GM23338 (cell line): ENCODE data around the gene HEATR5B. TPM values are rescaled to one million over a fixed set of nuclear protein-coding genes. Genes with fewer than 3 reads are reported as not detected.

Experiments used
- ATAC-seq: fragments of 200-7000 bp; cut with Tn5 transposase; 3 replicates; pipeline ENCODE4 v1.9.1; 2020
- DNase-seq: peaks from one replicate; pipeline ENCODE4 v3.0.0-alpha.2; 2015; ENCODE audit warnings: low spot score
- H2AFZ ChIP-seq: fragments of 200-600 bp; sonication (generic); 2 replicates; pipeline ENCODE4 v1.8.0; 2016; ENCODE audit warnings: antibody characterized with exemption, mild to moderate bottlenecking, moderate library complexity
- H3F3A ChIP-seq: fragments of 200-600 bp; sonication (generic); replicated peaks from 2 replicates; pipeline ENCODE4 v1.8.0; 2017; ENCODE audit warnings: antibody characterized with exemption, mixed run types, low read depth
- H3K27ac ChIP-seq: fragments of 200-600 bp; sonication (generic); 2 replicates; pipeline ENCODE4 v1.6.1; 2016; ENCODE audit warnings: low read depth
- H3K27me3 ChIP-seq: fragments of 200-600 bp; sonication (generic); 2 replicates; pipeline ENCODE4 v1.8.0; 2016; ENCODE audit warnings: mild to moderate bottlenecking, mixed run types, moderate library complexity; ENCODE audit not compliant: insufficient read depth
- H3K36me3 ChIP-seq: fragments of 200-600 bp; sonication (generic); 2 replicates; pipeline ENCODE4 v1.8.0; 2016; ENCODE audit warnings: mild to moderate bottlenecking; ENCODE audit not compliant: insufficient read depth
- H3K4me1 ChIP-seq: fragments of 200-600 bp; sonication (generic); 2 replicates; pipeline ENCODE4 v1.8.0; 2016; ENCODE audit warnings: mild to moderate bottlenecking, moderate library complexity; ENCODE audit not compliant: insufficient read depth
- H3K4me2 ChIP-seq: fragments of 200-600 bp; sonication (generic); 2 replicates; pipeline ENCODE4 v1.7.1; 2017; ENCODE audit warnings: mixed run types
- H3K4me3 ChIP-seq: fragments of 200-600 bp; sonication (generic); 2 replicates; pipeline ENCODE4 v1.6.1; 2016; ENCODE audit warnings: mixed run types
- H3K79me2 ChIP-seq: fragments of 200-600 bp; sonication (generic); replicated peaks from 2 replicates; pipeline ENCODE4 v1.8.0; 2017; ENCODE audit warnings: mild to moderate bottlenecking; ENCODE audit not compliant: insufficient read depth
- H3K9me2 ChIP-seq: fragments of 200-600 bp; sonication (generic); 2 replicates; pipeline ENCODE4 v1.8.0; 2017; ENCODE audit not compliant: insufficient read depth
- H4K20me1 ChIP-seq: fragments of 200-600 bp; sonication (generic); replicated peaks from 2 replicates; pipeline ENCODE4 v1.8.0; 2017; ENCODE audit warnings: mild to moderate bottlenecking; ENCODE audit not compliant: insufficient read depth
- H3K27ac Mint-ChIP-seq: 2 replicates; pipeline ENCODE4 v1.8.0; 2020; ENCODE audit warnings: inconsistent platforms, mild to moderate bottlenecking, moderate library complexity, mixed read lengths
- H3K27me3 Mint-ChIP-seq: 3 replicates; pipeline ENCODE4 v1.8.0; 2022; ENCODE audit warnings: low read depth, mild to moderate bottlenecking, moderate library complexity, mixed read lengths, inconsistent platforms; ENCODE audit not compliant: insufficient read depth, poor library complexity
- H3K36me3 Mint-ChIP-seq: 3 replicates; pipeline ENCODE4 v1.8.0; 2021; ENCODE audit warnings: low read depth, mild to moderate bottlenecking, inconsistent platforms, moderate library complexity, mixed read lengths
- H3K4me1 Mint-ChIP-seq: 3 replicates; pipeline ENCODE4 v1.8.0; 2020; ENCODE audit warnings: mild to moderate bottlenecking, inconsistent platforms, mixed read lengths
- H3K4me3 Mint-ChIP-seq: 3 replicates; pipeline ENCODE4 v1.8.0; 2021; ENCODE audit warnings: moderate library complexity, mild to moderate bottlenecking, inconsistent platforms, mixed read lengths
- H3K9me3 Mint-ChIP-seq: 3 replicates; pipeline ENCODE4 v1.8.0; 2020; ENCODE audit warnings: moderate library complexity, mild to moderate bottlenecking, inconsistent platforms, mixed read lengths
- CREB1 ChIP-seq: fragments of 250-450 bp; sonication (Bioruptor Pico); IDR thresholded peaks from 2 replicates; pipeline ENCODE4 v1.5.0; 2020; ENCODE audit warnings: low read depth, mild to moderate bottlenecking, moderate library complexity
- CTCF ChIP-seq, 2 experiments: fragments of 200-600 bp in 1 of 2; sonication (generic) in 1 of 2; conservative IDR thresholded peaks; 2 replicates each; pipeline versions ENCODE4 v1.5.1 to v1.6.1; 2016 to 2017; ENCODE audit warnings: antibody characterized with exemption in 2 of 2, low read depth in 2 of 2, mild to moderate bottlenecking in 2 of 2, moderate library complexity in 1 of 2
- ETS1 ChIP-seq: IDR thresholded peaks from 2 replicates; pipeline ENCODE4 v1.6.1; 2016; ENCODE audit warnings: antibody characterized with exemption
- EZH2 ChIP-seq: fragments of 200-600 bp; sonication (generic); IDR thresholded peaks from one replicate; pipeline ENCODE4 v1.8.0; 2017; ENCODE audit warnings: antibody characterized with exemption, mild to moderate bottlenecking, low read depth; ENCODE audit not compliant: unreplicated experiment
- EZH2phosphoT487 ChIP-seq: fragments of 200-600 bp; sonication (generic); IDR thresholded peaks from one replicate; pipeline ENCODE4 v1.8.1; 2018; ENCODE audit warnings: antibody characterized with exemption; ENCODE audit not compliant: unreplicated experiment
- JUNB ChIP-seq: IDR thresholded peaks from one replicate; pipeline ENCODE4 v1.6.1; 2016; ENCODE audit warnings: antibody characterized with exemption; ENCODE audit not compliant: unreplicated experiment
- NANOG ChIP-seq: IDR thresholded peaks from 2 replicates; pipeline ENCODE4 v1.6.1; 2016; ENCODE audit warnings: antibody characterized with exemption, borderline replicate concordance
- POLR2AphosphoS5 ChIP-seq: IDR thresholded peaks from 2 replicates; pipeline ENCODE4 v1.6.1; 2016; ENCODE audit warnings: antibody characterized with exemption, low read depth
- REST ChIP-seq: IDR thresholded peaks from one replicate; pipeline ENCODE4 v1.6.1; 2018; ENCODE audit warnings: antibody characterized with exemption; ENCODE audit not compliant: unreplicated experiment
- STAT1 ChIP-seq: IDR thresholded peaks from one replicate; pipeline ENCODE4 v1.6.1; 2016; ENCODE audit warnings: antibody characterized with exemption; ENCODE audit not compliant: unreplicated experiment
- ZNF114 ChIP-seq: fragments of 250-450 bp; sonication (Bioruptor Pico); IDR thresholded peaks from 2 replicates; pipeline ENCODE4 v1.5.0; 2020; ENCODE audit warnings: mild to moderate bottlenecking, moderate library complexity
- ZNF331 ChIP-seq: fragments of 250-450 bp; sonication (Bioruptor Pico); IDR thresholded peaks from 2 replicates; pipeline ENCODE4 v1.5.0; 2020; ENCODE audit warnings: low read depth, mild to moderate bottlenecking, moderate library complexity
- polyA plus RNA-seq: library from polyadenylated mRNA; unstranded; fragments of >200 nt; fragmentation: Nextera tagmentation; extraction: Ambion mirVana; gene quantifications from 2 replicates; pipeline ENCODE4 v1.2.1, GENCODE V29; 2016
- total RNA-seq: library from RNA; depleted of rRNA; stranded (reverse); fragments of >200 nt; shearing (Covaris generic); gene quantifications from 2 replicates; pipeline ENCODE4 v1.2.3, GENCODE V29; 2014
- TF ChIP-seq, protein P1 (sequence below): fragments of 250-450 bp; sonication (Bioruptor Pico); IDR thresholded peaks from 2 replicates; pipeline ENCODE4 v1.5.0; 2020; ENCODE audit warnings: mild to moderate bottlenecking, moderate library complexity

HEATR5B gene
- total and polyA plus RNA-seq, 2 experiments from 2014 or later, result 4.0 to 18.8 TPM

DNA sequence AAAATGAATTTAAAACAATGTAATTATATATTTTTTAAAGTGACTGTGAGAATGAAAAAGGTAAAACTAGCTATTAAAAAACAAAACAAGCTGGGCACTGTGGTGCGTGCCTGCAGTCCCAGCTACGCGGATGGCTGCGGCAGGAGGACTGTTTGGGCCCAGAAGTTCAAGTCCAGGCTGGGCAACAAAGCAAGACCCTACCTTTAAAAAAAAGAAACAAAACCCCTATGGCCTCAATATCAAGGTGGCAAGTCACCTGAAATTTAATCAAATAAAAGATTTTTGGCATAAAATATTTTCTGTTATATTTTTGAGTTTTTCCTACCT, 70.9 kb downstream of the HEATR5B start:
- ATAC-seq, result no peak
- H3K9me3 Mint-ChIP-seq, result no peaks in the 10 kb centered on the region
- H3K36me3 Mint-ChIP-seq, result peaks cover 9% of the 10 kb centered on the region; the same call in 2 of the 3 replicates

More for the DNA sequence above, 70.9 kb downstream of the HEATR5B start:
- H3K27ac ChIP-seq, result no peak overlapping the region
- TF ChIP-seq JUNB (no peak), CTCF (conservative IDR thresholded peaks at IDR 0.05; ENCODE audit: low read depth in 2 of 2) (no peak), EZH2phosphoT487 (no peak), NANOG (no peak), EZH2 (no peak), CREB1 (CRISPR knock-in tag) (no peak), POLR2AphosphoS5 (no peak), ZNF114 (CRISPR knock-in tag) (no peak), ETS1 (no peak), ZNF331 (CRISPR knock-in tag) (no peak), REST (no peak), STAT1 (no peak)
- TF ChIP-seq, protein P1, sequence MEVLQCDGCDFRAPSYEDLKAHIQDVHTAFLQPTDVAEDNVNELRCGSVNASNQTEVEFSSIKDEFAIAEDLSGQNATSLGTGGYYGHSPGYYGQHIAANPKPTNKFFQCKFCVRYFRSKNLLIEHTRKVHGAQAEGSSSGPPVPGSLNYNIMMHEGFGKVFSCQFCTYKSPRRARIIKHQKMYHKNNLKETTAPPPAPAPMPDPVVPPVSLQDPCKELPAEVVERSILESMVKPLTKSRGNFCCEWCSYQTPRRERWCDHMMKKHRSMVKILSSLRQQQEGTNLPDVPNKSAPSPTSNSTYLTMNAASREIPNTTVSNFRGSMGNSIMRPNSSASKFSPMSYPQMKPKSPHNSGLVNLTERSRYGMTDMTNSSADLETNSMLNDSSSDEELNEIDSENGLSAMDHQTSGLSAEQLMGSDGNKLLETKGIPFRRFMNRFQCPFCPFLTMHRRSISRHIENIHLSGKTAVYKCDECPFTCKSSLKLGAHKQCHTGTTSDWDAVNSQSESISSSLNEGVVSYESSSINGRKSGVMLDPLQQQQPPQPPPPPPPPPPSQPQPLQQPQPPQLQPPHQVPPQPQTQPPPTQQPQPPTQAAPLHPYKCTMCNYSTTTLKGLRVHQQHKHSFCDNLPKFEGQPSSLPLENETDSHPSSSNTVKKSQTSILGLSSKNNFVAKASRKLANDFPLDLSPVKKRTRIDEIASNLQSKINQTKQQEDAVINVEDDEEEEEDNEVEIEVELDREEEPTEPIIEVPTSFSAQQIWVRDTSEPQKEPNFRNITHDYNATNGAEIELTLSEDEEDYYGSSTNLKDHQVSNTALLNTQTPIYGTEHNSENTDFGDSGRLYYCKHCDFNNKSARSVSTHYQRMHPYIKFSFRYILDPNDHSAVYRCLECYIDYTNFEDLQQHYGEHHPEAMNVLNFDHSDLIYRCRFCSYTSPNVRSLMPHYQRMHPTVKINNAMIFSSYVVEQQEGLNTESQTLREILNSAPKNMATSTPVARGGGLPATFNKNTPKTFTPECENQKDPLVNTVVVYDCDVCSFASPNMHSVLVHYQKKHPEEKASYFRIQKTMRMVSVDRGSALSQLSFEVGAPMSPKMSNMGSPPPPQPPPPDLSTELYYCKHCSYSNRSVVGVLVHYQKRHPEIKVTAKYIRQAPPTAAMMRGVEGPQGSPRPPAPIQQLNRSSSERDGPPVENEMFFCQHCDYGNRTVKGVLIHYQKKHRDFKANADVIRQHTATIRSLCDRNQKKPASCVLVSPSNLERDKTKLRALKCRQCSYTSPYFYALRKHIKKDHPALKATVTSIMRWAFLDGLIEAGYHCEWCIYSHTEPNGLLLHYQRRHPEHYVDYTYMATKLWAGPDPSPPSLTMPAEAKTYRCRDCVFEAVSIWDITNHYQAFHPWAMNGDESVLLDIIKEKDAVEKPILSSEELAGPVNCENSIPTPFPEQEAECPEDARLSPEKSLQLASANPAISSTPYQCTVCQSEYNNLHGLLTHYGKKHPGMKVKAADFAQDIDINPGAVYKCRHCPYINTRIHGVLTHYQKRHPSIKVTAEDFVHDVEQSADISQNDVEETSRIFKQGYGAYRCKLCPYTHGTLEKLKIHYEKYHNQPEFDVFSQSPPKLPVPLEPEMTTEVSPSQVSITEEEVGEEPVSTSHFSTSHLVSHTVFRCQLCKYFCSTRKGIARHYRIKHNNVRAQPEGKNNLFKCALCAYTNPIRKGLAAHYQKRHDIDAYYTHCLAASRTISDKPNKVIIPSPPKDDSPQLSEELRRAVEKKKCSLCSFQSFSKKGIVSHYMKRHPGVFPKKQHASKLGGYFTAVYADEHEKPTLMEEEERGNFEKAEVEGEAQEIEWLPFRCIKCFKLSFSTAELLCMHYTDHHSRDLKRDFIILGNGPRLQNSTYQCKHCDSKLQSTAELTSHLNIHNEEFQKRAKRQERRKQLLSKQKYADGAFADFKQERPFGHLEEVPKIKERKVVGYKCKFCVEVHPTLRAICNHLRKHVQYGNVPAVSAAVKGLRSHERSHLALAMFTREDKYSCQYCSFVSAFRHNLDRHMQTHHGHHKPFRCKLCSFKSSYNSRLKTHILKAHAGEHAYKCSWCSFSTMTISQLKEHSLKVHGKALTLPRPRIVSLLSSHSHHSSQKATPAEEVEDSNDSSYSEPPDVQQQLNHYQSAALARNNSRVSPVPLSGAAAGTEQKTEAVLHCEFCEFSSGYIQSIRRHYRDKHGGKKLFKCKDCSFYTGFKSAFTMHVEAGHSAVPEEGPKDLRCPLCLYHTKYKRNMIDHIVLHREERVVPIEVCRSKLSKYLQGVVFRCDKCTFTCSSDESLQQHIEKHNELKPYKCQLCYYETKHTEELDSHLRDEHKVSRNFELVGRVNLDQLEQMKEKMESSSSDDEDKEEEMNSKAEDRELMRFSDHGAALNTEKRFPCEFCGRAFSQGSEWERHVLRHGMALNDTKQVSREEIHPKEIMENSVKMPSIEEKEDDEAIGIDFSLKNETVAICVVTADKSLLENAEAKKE (CRISPR knock-in tag), result no peak
- Mint-ChIP-seq H3K27me3 (no peaks in the 10 kb centered on the region), H3K27ac (no peak overlapping the region), H3K4me3 (no peak overlapping the region), H3K4me1 (peaks cover 4% of the 10 kb centered on the region)
- no peak overlapping the region for H2AFZ ChIP-seq
- no peak overlapping the region for H3K4me2 ChIP-seq
- H3K4me3 ChIP-seq, result no peak overlapping the region
- H3K27me3 ChIP-seq, result no peaks in the 10 kb centered on the region
- 0 out of 2 replicates have a peak, but pooled peaks cover 3% of the 10 kb centered on the region for H3K36me3 ChIP-seq
- DNase-seq, result no peak
- H3K79me2 ChIP-seq, result no peaks in the 10 kb centered on the region
- no peaks in the 10 kb centered on the region for H3K9me2 ChIP-seq
- no peaks in the 10 kb centered on the region for H3K4me1 ChIP-seq
- no peaks in the 10 kb centered on the region; the same call in 1 of the 2 replicates for H3F3A ChIP-seq
- H4K20me1 ChIP-seq, result 0 out of 2 replicates have a peak, but pooled peaks cover 3% of the 10 kb centered on the region
